ENCODE data around the gene GIGYF1.

Gene GIGYF1

GRCh38 chr7:100684534-100685042, 9.5 kb downstream of the GIGYF1 start:
- H3K27ac ChIP-seq (ENCODE audit: low read length): no peak overlapping the region
- no peak overlapping the region for H3K9ac ChIP-seq (ENCODE audit: low read length in 2 of 2)
- H3K27me3 ChIP-seq (ENCODE audit: control insufficient read depth in 1 of 2, insufficient read depth in 2 of 2, low read length in 2 of 2): no peaks in the 10 kb centered on the region
- H3K4me1 ChIP-seq (ENCODE audit: control insufficient read depth, insufficient read depth, low read length): peaks cover 19% of the 10 kb centered on the region
- H3K9me3 ChIP-seq (ENCODE audit: control insufficient read depth in 2 of 2, low read length in 2 of 2): no peaks in the 10 kb centered on the region
- H3K36me3 ChIP-seq (ENCODE audit: control insufficient read depth in 2 of 2, insufficient read depth in 2 of 2, low read length in 2 of 2): peaks cover 38 to 46% of the 10 kb centered on the region in 2 donors
- no peak overlapping the region for H3K4me3 ChIP-seq (ENCODE audit: low read length in 2 of 2)

- H3K36me3 ChIP-seq (ENCODE audit: control insufficient read depth in 2 of 2, insufficient read depth in 2 of 2, low read length in 2 of 2): peaks cover 38 to 46% of the 10 kb centered on the region in 2 donors
These were observed 10.2 kb downstream of the GIGYF1 start for GRCh38 chr7:100683659-100684533.

GRCh38 chr7:100682991-100683658, 10.9 kb downstream of the GIGYF1 start:
- peaks cover 41 to 43% of the 10 kb centered on the region in 2 donors for H3K36me3 ChIP-seq (ENCODE audit: control insufficient read depth in 2 of 2, insufficient read depth in 2 of 2, low read length in 2 of 2)
- H3K27ac ChIP-seq (ENCODE audit: low read length): no peak overlapping the region
- H3K27me3 ChIP-seq (ENCODE audit: control insufficient read depth in 1 of 2, insufficient read depth in 2 of 2, low read length in 2 of 2): no peaks in the 10 kb centered on the region
- no peak overlapping the region for H3K9ac ChIP-seq (ENCODE audit: low read length in 2 of 2)
- H3K9me3 ChIP-seq (ENCODE audit: control insufficient read depth in 2 of 2, low read length in 2 of 2): no peaks in the 10 kb centered on the region
- no peak overlapping the region for H3K4me3 ChIP-seq (ENCODE audit: low read length in 2 of 2)
- H3K4me1 ChIP-seq (ENCODE audit: control insufficient read depth, insufficient read depth, low read length): peaks cover 9% of the 10 kb centered on the region

More at GRCh38 chr7:100683659-100684533, 10.2 kb downstream of the GIGYF1 start:
- H3K9me3 ChIP-seq (ENCODE audit: control insufficient read depth in 2 of 2, low read length in 2 of 2): no peaks in the 10 kb centered on the region
- H3K27me3 ChIP-seq (ENCODE audit: control insufficient read depth in 1 of 2, insufficient read depth in 2 of 2, low read length in 2 of 2): no peaks in the 10 kb centered on the region
- no peak overlapping the region for H3K27ac ChIP-seq (ENCODE audit: low read length)
- H3K4me3 ChIP-seq (ENCODE audit: low read length in 2 of 2): no peak overlapping the region
- H3K4me1 ChIP-seq (ENCODE audit: control insufficient read depth, insufficient read depth, low read length): peaks cover 14% of the 10 kb centered on the region
- H3K9ac ChIP-seq (ENCODE audit: low read length in 2 of 2): no peak overlapping the region

- Histone ChIP-seq H3K36me3 (ENCODE audit: control insufficient read depth in 2 of 2, insufficient read depth in 2 of 2, low read length in 2 of 2) (peaks cover 44 to 47% of the 10 kb centered on the region in 2 donors), H3K9me3 (ENCODE audit: control insufficient read depth in 2 of 2, low read length in 2 of 2) (no peaks in the 10 kb centered on the region), H3K27me3 (ENCODE audit: control insufficient read depth in 1 of 2, insufficient read depth in 2 of 2, low read length in 2 of 2) (no peaks in the 10 kb centered on the region), H3K4me1 (ENCODE audit: control insufficient read depth, insufficient read depth, low read length) (peaks cover 9% of the 10 kb centered on the region), H3K27ac (ENCODE audit: low read length) (no peak overlapping the region), H3K4me3 (ENCODE audit: low read length in 2 of 2) (no peak overlapping the region), H3K9ac (ENCODE audit: low read length in 2 of 2) (no peak overlapping the region)
These were observed 11.8 kb downstream of the GIGYF1 start for GRCh38 chr7:100682228-100682741.

GRCh38 chr7:100681491-100682227, 12.4 kb downstream of the GIGYF1 start:
- Histone ChIP-seq H3K4me1 (ENCODE audit: control insufficient read depth, insufficient read depth, low read length) (peaks cover 14% of the 10 kb centered on the region), H3K4me3 (ENCODE audit: low read length in 2 of 2) (no peak overlapping the region), H3K36me3 (ENCODE audit: control insufficient read depth in 2 of 2, insufficient read depth in 2 of 2, low read length in 2 of 2) (peaks cover 44 to 46% of the 10 kb centered on the region in 2 donors), H3K27ac (ENCODE audit: low read length) (no peak overlapping the region), H3K9ac (ENCODE audit: low read length in 2 of 2) (no peak overlapping the region), H3K9me3 (ENCODE audit: control insufficient read depth in 2 of 2, low read length in 2 of 2) (no peaks in the 10 kb centered on the region), H3K27me3 (ENCODE audit: control insufficient read depth in 1 of 2, insufficient read depth in 2 of 2, low read length in 2 of 2) (no peaks in the 10 kb centered on the region)

GRCh38 chr7:100680576-100681271, 13.3 kb downstream of the GIGYF1 start:
- Histone ChIP-seq H3K9me3 (ENCODE audit: control insufficient read depth in 2 of 2, low read length in 2 of 2) (no peaks in the 10 kb centered on the region), H3K9ac (ENCODE audit: low read length in 2 of 2) (no peak overlapping the region), H3K27ac (ENCODE audit: low read length) (no peak overlapping the region), H3K4me3 (ENCODE audit: low read length in 2 of 2) (no peak overlapping the region), H3K4me1 (ENCODE audit: control insufficient read depth, insufficient read depth, low read length) (peaks cover 18% of the 10 kb centered on the region), H3K36me3 (ENCODE audit: control insufficient read depth in 2 of 2, insufficient read depth in 2 of 2, low read length in 2 of 2) (peaks cover 41% of the 10 kb centered on the region in 2 donors), H3K27me3 (ENCODE audit: control insufficient read depth in 1 of 2, insufficient read depth in 2 of 2, low read length in 2 of 2) (no peaks in the 10 kb centered on the region)

GRCh38 chr7:100679927-100680575, 14.0 kb downstream of the GIGYF1 start:
- Histone ChIP-seq H3K36me3 (ENCODE audit: control insufficient read depth in 2 of 2, insufficient read depth in 2 of 2, low read length in 2 of 2) (peaks cover 34 to 35% of the 10 kb centered on the region in 2 donors), H3K9me3 (ENCODE audit: control insufficient read depth in 2 of 2, low read length in 2 of 2) (no peaks in the 10 kb centered on the region), H3K4me3 (ENCODE audit: low read length in 2 of 2) (no peak overlapping the region), H3K4me1 (ENCODE audit: control insufficient read depth, insufficient read depth, low read length) (peaks cover 18% of the 10 kb centered on the region), H3K27me3 (ENCODE audit: control insufficient read depth in 1 of 2, insufficient read depth in 2 of 2, low read length in 2 of 2) (no peaks in the 10 kb centered on the region), H3K27ac (ENCODE audit: low read length) (no peak overlapping the region), H3K9ac (ENCODE audit: low read length in 2 of 2) (no peak overlapping the region)

- no peaks in the 10 kb centered on the region for H3K27me3 ChIP-seq (ENCODE audit: control insufficient read depth in 1 of 2, insufficient read depth in 2 of 2, low read length in 2 of 2)
- H3K4me3 ChIP-seq (ENCODE audit: low read length in 2 of 2): no peak overlapping the region
- H3K36me3 ChIP-seq (ENCODE audit: control insufficient read depth in 2 of 2, insufficient read depth in 2 of 2, low read length in 2 of 2): peaks cover 28 to 30% of the 10 kb centered on the region in 2 donors
- no peak overlapping the region for H3K9ac ChIP-seq (ENCODE audit: low read length in 2 of 2)
- H3K27ac ChIP-seq (ENCODE audit: low read length): no peak overlapping the region
- H3K4me1 ChIP-seq (ENCODE audit: control insufficient read depth, insufficient read depth, low read length): peaks cover 18% of the 10 kb centered on the region
- H3K9me3 ChIP-seq (ENCODE audit: control insufficient read depth in 2 of 2, low read length in 2 of 2): no peaks in the 10 kb centered on the region
These were observed 14.7 kb downstream of the GIGYF1 start for GRCh38 chr7:100679129-100679926.

GRCh38 chr7:100678291-100678984, 15.6 kb downstream of the GIGYF1 start:
- Histone ChIP-seq H3K36me3 (ENCODE audit: control insufficient read depth in 2 of 2, insufficient read depth in 2 of 2, low read length in 2 of 2) (peaks cover 22 to 26% of the 10 kb centered on the region in 2 donors), H3K9me3 (ENCODE audit: control insufficient read depth in 2 of 2, low read length in 2 of 2) (no peaks in the 10 kb centered on the region), H3K27me3 (ENCODE audit: control insufficient read depth in 1 of 2, insufficient read depth in 2 of 2, low read length in 2 of 2) (no peaks in the 10 kb centered on the region), H3K27ac (ENCODE audit: low read length) (no peak overlapping the region), H3K4me1 (ENCODE audit: control insufficient read depth, insufficient read depth, low read length) (peaks cover 18% of the 10 kb centered on the region), H3K4me3 (ENCODE audit: low read length in 2 of 2) (no peak overlapping the region), H3K9ac (ENCODE audit: low read length in 2 of 2) (no peak overlapping the region)

Measured in stomach smooth muscle (tissue), 2 donors.